Pancreas (tissue), 10 donors: ENCODE results near the gene SPAG9. TPM values are rescaled to one million over a fixed set of nuclear protein-coding genes. Genes with fewer than 3 reads are reported as not detected.
"Not testable (repeated sequence)": the region's sequence is repeated elsewhere in the genome, so short reads cannot be mapped to it uniquely, and the experiment has no call there.

Experiments used
- ATAC-seq, 4 donors: fragments of 200-7000 bp; cut with Tn5 transposase; one replicate each; pipeline versions ENCODE4 v1.8.0 to v1.9.1; 2020; ENCODE audit warnings: mild to moderate bottlenecking in 4 of 4, moderate library complexity in 4 of 4
- DNase-seq, 6 donors: peaks; one replicate each; pipeline ENCODE4 v3.0.0-alpha.2; 2020
- FAIRE-seq: peaks from 2 replicates; lab custom pipeline; 2012; peaks lifted over from hg19 to GRCh38; lab: Jason Lieb, UNC
- H3K27ac ChIP-seq, 4 donors: fragments of 200-600 bp; sonication (generic); 1 replicate in 3 of 4; 2 replicates in 1 of 4; pipeline versions ENCODE4 v1.5.0 to v1.8.0; 2020
- H3K27me3 ChIP-seq, 4 donors: fragments of 200-600 bp; one replicate each; pipeline ENCODE4 v1.8.0; 2021
- H3K36me3 ChIP-seq, 3 donors: fragments of 200-600 bp; sonication (generic) in 1 of 3; one replicate each; pipeline versions ENCODE4 v1.5.0 to v1.8.0; 2020 to 2021
- H3K4me1 ChIP-seq, 3 donors: fragments of 200-600 bp; one replicate each; pipeline ENCODE4 v1.8.0; 2021
- H3K4me3 ChIP-seq, 4 donors: fragments of 200-600 bp; sonication (generic) in 2 of 4; one replicate each; pipeline versions ENCODE4 v1.5.0 to v1.8.0; 2020 to 2021
- H3K9me3 ChIP-seq, 4 donors: fragments of 200-600 bp; one replicate each; pipeline ENCODE4 v1.8.0; 2021
- CTCF ChIP-seq, 4 donors: fragments of 200-600 bp; sonication (generic) in 3 of 4; IDR thresholded peaks; one replicate each; pipeline versions ENCODE4 v1.5.0 to v1.8.0; 2021; ENCODE audit warnings: antibody characterized with exemption in 4 of 4
- WGBS, 2 donors: extraction: QIAGEN DNeasy Blood & Tissue Kit; methylation state at CpG; one replicate each; pipeline ENCODE4 v1.1.7; 2013; 5-methylcytosine and 5-hydroxymethylcytosine counted together
- intact Hi-C, 3 donors: fragments of 100-400 bp; cut with DNase I; formaldehyde crosslinking; loops; one replicate each; pipeline versions ENCODE4 v1.11.1 to v1.14.2; 2022
- polyA plus RNA-seq, 2 donors: library from polyadenylated mRNA; stranded (reverse); fragments of 200-250 nt; gene quantifications; one replicate each; pipeline ENCODE4 v1.2.3, GENCODE V29; 2013
- total RNA-seq, 6 donors: library from RNA; stranded (reverse); fragmentation: NEBNext Ultra II Directional in 4 of 6; extraction: Animal tissue kit (Norgen Biotek cat#: 25700) in 4 of 6; gene quantifications; one replicate each; pipeline versions ENCODE4 v1.2.1 to v1.2.4, GENCODE V29; 2021 to 2023
- donor health status: healthy with polysubstance abuse.
- donor health status: DM: no; HTN: no; CAD: no; lungs with moderate emphysema.
- donor health status: DM: no; HTN: no; CAD: no.
- donor health status: control.
- donor health status: control.
- donor health status: Bipolar disorder and iron deficiency.
- donor health status: DM: yes; HTN: yes; CAD: no.
- donor health status: DM: no; HTN: no; CAD: no.
- donor health status: DM: no; HTN: no; CAD: no.
- donor health status: DM: yes; HTN: yes; CAD: no.

The SPAG9 gene
- total and polyA plus RNA-seq, 8 donors: 18.7 to 56.1 (median 39.7) TPM

DNA sequence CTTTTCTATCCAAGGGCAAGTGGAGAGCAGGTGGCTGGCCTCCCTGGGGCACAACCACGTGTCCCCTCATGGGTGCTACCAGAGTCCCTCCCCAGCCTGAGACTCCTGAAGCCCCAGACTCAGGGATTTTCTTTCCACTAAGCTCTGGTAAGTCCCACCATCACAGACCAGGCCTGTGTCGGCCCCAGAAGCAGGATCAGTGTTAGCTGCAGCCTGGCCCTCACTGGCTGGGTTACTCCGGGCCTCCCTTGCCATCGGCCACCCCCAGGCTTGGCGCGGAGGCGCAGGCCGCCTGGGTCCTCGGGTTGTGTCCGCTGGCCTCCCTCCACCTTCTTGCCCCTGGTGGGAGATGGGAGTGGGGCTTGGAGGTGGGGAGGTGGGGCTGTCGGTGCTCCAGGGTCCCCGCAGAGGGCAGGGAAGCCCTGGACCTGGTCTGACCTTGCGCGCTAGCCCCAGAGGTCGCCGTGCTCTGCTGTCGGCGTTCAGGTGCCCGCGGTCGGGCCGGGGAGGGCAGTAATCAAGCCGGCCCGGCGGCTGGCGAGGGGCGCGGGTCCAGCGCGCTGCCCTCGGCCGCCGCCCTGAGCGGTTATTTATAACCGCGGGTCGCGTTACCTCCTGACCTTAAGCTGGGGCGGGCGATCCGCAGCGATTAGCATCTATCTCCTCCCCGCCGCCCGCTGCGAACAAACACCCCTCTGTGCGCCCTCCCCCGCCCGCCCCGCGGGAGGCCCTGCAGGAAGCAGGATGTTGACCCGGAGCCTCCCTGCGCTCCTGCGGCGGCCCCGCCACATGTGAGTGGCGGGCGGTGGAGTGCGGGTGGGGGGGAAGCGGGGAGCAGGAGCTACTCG lies 176.4 kb downstream of the SPAG9 start:
- Histone ChIP-seq H3K36me3 (no peaks in the 10 kb centered on the region), H3K4me1 (peaks cover 36 to 49% (median 43%) of the 10 kb centered on the region in 3 donors), H3K27ac (peak overlapping the region; percentile 85 to 98 (median 95)), H3K4me3 (peak overlapping the region in 3 of 4 donors; percentile 21 to 55 (median 39)), H3K27me3 (no peaks in the 10 kb centered on the region), H3K9me3 (no peaks in the 10 kb centered on the region)
- WGBS, 2 donors: 1 to 2% methylated on average over 48 to 61 of the region's 61 CpGs
- FAIRE-seq (no peak), ATAC-seq (peak; percentile 76 to 84 (median 82)), DNase-seq (peak; percentile 91 to 97 (median 94))
- intact Hi-C loops: no loop called here
- no peak for TF ChIP-seq CTCF (IDR thresholded peaks at IDR 0.05)

GRCh38 chr17:50943575-50943933 lies 177.1 kb downstream of the SPAG9 start:
- Histone ChIP-seq H3K9me3 (no peaks in the 10 kb centered on the region), H3K4me3 (peak overlapping the region in 3 of 4 donors; percentile 21 to 55 (median 39)), H3K27me3 (no peaks in the 10 kb centered on the region), H3K36me3 (no peaks in the 10 kb centered on the region), H3K27ac (peak overlapping the region; percentile 85 to 98 (median 95)), H3K4me1 (peaks cover 28 to 43% (median 36%) of the 10 kb centered on the region in 3 donors)
- 22 to 23% methylated on average over 8 of the region's 8 CpGs for WGBS, 2 donors
- no peak for TF ChIP-seq CTCF (IDR thresholded peaks at IDR 0.05)
- ATAC-seq: peak in 3 of 4 donors; percentile 3 to 10 (median 7)
- DNase-seq: peak in 5 of 6 donors; percentile 21 to 63 (median 40)
- intact Hi-C loops: no loop called here
- no peak for FAIRE-seq

DNA sequence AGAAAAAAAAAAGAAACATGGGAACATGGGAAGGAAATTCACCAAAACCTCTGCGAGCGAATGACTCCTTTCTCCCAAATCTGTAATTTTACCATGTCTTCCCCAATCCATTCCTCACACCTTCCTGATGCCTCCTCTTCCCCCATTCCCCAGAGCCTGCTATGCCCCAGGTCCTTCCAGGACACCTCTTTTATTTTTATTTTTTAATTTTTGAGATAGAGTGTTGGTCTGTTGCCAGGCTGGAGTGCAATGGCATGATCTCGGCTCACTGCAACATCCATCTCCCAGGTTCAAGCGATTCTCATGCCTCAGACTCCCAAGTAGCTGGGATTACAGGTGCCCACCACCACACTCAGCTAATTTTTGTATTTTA lies 179.0 kb downstream of the SPAG9 start:
- H3K27ac ChIP-seq: peak overlapping the region in 3 of 4 donors; percentile 42 to 98 (median 97)
- H3K9me3 ChIP-seq, H3K27me3 ChIP-seq, H3K36me3 ChIP-seq, H3K4me3 ChIP-seq, intact Hi-C loops, FAIRE-seq: not testable (repeated sequence)
- peaks cover 21 to 40% (median 30%) of the 10 kb centered on the region in 3 donors for H3K4me1 ChIP-seq
- 67 to 86% methylated on average over 4 of the region's 4 CpGs for WGBS, 2 donors
- ATAC-seq: peak in 3 of 4 donors; percentile 5 to 28 (median 26)
- DNase-seq: peak in 5 of 6 donors; percentile 1 to 48 (median 14)

DNA sequence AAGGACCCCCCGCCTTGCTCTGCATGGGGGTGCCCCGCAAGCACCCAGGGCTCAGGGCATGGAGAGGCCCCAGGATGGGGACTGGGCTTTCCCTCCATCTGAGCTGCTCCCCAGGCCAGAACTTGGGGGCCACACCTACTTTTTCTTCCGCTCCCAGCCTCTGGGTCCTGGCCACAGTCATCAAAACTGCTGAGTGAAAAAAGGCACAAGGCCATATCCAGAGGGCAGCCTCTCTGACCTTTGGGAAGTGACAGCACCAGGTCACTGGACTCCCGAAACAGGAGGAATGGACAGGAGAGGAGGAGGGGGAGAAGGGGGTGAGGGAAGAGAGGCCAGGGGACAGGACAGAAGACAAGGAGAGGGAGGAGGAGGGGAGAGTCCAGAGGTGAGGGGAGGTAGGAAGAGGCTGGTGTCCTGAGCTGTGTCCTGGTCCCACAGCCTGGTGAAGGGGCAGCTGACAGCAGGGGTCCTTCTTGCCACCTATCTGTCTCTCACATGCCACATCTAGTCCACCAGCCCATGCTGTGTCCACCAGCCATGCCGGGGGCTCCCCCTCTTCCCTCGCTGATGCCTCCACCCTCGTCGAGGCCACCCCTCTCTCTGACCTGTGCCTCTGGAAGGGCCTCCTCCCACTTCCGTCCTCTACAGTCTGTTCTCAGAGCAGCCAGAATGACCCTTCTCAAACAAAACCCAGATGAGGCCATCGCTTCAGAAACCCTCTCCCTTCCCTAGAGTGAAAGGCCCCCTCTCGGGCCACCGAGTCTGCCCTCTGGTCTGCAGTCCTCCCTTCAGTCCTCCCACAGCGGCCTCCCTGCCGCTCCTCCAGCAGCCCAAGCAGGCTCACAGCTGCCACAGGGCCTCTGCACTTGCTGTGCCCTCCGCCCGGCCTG lies 180.6 kb downstream of the SPAG9 start:
- 81 to 82% methylated on average over 16 of the region's 16 CpGs for WGBS, 2 donors
- TF ChIP-seq CTCF (IDR thresholded peaks at IDR 0.05): no peak
- DNase-seq (peak in 3 of 6 donors; percentile 34 to 70 (median 53)), FAIRE-seq (no peak), ATAC-seq (no peak)
- H3K27ac ChIP-seq: peak overlapping the region in 1 of 4 donors; percentile 10
- intact Hi-C loops: no loop called here
- no peaks in the 10 kb centered on the region for H3K36me3 ChIP-seq
- no peaks in the 10 kb centered on the region for H3K9me3 ChIP-seq
- no peak overlapping the region for H3K4me3 ChIP-seq
- H3K27me3 ChIP-seq: no peaks in the 10 kb centered on the region
- peaks cover 30 to 49% (median 33%) of the 10 kb centered on the region in 3 donors for H3K4me1 ChIP-seq

DNA sequence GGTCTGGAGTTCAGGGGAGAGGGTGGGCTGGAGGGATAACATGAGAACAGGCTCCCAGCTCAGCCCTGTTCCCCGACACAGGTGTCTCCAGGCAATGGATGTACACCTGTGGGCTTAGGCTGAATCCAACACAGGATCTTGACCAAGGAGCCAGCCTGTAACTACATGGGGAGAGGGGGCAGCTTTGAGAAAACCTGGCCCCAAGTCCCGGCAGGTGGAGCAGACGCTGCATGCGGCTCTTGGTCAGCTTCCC lies 181.2 kb downstream of the SPAG9 start:
- H3K4me1 ChIP-seq: peaks cover 33 to 52% (median 38%) of the 10 kb centered on the region in 3 donors
- DNase-seq: no peak
- H3K36me3 ChIP-seq: no peaks in the 10 kb centered on the region
- H3K27me3 ChIP-seq: no peaks in the 10 kb centered on the region
- H3K9me3 ChIP-seq: no peaks in the 10 kb centered on the region
- no peak overlapping the region for H3K27ac ChIP-seq
- 74 to 79% methylated on average over 4 of the region's 4 CpGs for WGBS, 2 donors
- intact Hi-C loops: no loop called here
- no peak for TF ChIP-seq CTCF (IDR thresholded peaks at IDR 0.05)
- no peak for ATAC-seq
- H3K4me3 ChIP-seq: no peak overlapping the region
- FAIRE-seq: no peak
